HCT116 (cell line): ENCODE measurements around the gene UMAD1. TPM values are rescaled to one million over a fixed set of nuclear protein-coding genes. Genes with fewer than 3 reads are reported as not detected.

ENCODE experiments used
- ATAC-seq: fragments of 200-7000 bp; cut with Tn5 transposase; 2 replicates; pipeline ENCODE4 v1.9.1; 2020; ENCODE audit warnings: mild to moderate bottlenecking, moderate library complexity
- BruUV-seq: library from RNA; stranded (reverse); fragments of 400-500 nt; replicated peaks from 2 replicates; lab custom pipeline; 2021; lab: Mats Ljungman, UMichigan
- CTCF ChIA-PET: fragments of 300-600 bp; sonication (Branson Sonifier 250); formaldehyde crosslinking; loops from one replicate; lab custom pipeline; 2021; ENCODE audit warnings: antibody characterized with exemption; lab: Charles Lee
- POLR2A ChIA-PET: fragments of 300-600, 350-600 bp; sonication (Branson Sonifier 250); formaldehyde crosslinking; loops from one replicate; lab custom pipeline; 2021; ENCODE audit warnings: antibody characterized with exemption; lab: Charles Lee
- RAD21 ChIA-PET, 2 experiments: fragments of 300-600 bp; sonication (Branson Sonifier 250); formaldehyde crosslinking; loops; one replicate each; lab custom pipeline; 2023; ENCODE audit warnings: low total read pairs in 2 of 2; ENCODE audit not compliant: uncharacterized antibody in 2 of 2, unreplicated experiment in 2 of 2, low non-redundant PET in 1 of 2; lab: Charles Lee
- DNase-seq: peaks from one replicate; pipeline ENCODE4 v3.0.0-alpha.2; 2010; ENCODE audit warnings: low read depth, low spot score
- H2AFZ ChIP-seq: fragments of 200-600 bp; shearing (Covaris generic), sonication (generic); 2 replicates; pipeline ENCODE4 v1.6.1; 2017; ENCODE audit warnings: low read depth, mixed run types, mixed read lengths, antibody characterized with exemption, low read length; ENCODE audit not compliant: poor library complexity, severe bottlenecking
- H3K27ac ChIP-seq: 2 replicates; pipeline ENCODE4 v1.5.1; 2012; ENCODE audit warnings: low read depth, low read length
- H3K27me3 ChIP-seq: fragments of 200-600 bp; sonication (generic); 2 replicates; pipeline ENCODE4 v1.6.1; 2016; ENCODE audit warnings: mixed run types, low read length, mixed read lengths; ENCODE audit not compliant: insufficient read depth
- H3K36me3 ChIP-seq, 2 experiments: fragments of 200-500 bp in 1 of 2; fragments of 200-600 bp in 1 of 2; sonication (Bioruptor generic) in 1 of 2; sonication (generic) in 1 of 2; 2 replicates each; pipeline versions ENCODE4 v1.5.1 to v1.6.1; 2014 to 2016; ENCODE audit warnings: low read length in 2 of 2, inconsistent platforms in 1 of 2, mixed read lengths in 1 of 2, mixed run types in 1 of 2; ENCODE audit not compliant: insufficient read depth in 2 of 2, control insufficient read depth in 1 of 2
- H3K4me1 ChIP-seq, 2 experiments: fragments of 200-600 bp in 1 of 2; sonication (generic) in 1 of 2; 2 replicates each; pipeline versions ENCODE4 v1.5.1 to v1.6.1; 2012 to 2017; ENCODE audit warnings: low read length in 2 of 2, inconsistent platforms in 1 of 2, mild to moderate bottlenecking in 1 of 2, mixed read lengths in 1 of 2, mixed run types in 1 of 2, moderate library complexity in 1 of 2; ENCODE audit not compliant: insufficient read depth in 2 of 2, control insufficient read depth in 1 of 2
- H3K4me2 ChIP-seq: fragments of 200-600 bp; sonication (generic); 2 replicates; pipeline ENCODE4 v1.6.1; 2017; ENCODE audit warnings: mixed run types, low read length, mixed read lengths
- H3K4me3 ChIP-seq, 2 experiments: fragments of 200-600 bp in 1 of 2; sonication (generic) in 1 of 2; replicated peaks in 1 of 2; 2 replicates each; pipeline ENCODE4 v1.5.1; 2011 to 2016; ENCODE audit warnings: low read length in 2 of 2, control low read depth in 1 of 2, low read depth in 1 of 2, mild to moderate bottlenecking in 1 of 2, mixed read lengths in 1 of 2, mixed run types in 1 of 2
- H3K79me2 ChIP-seq: fragments of 200-600 bp; sonication (generic); 2 replicates; pipeline ENCODE4 v1.6.1; 2017; ENCODE audit warnings: mild to moderate bottlenecking, mixed run types, low read length, moderate library complexity, mixed read lengths; ENCODE audit not compliant: insufficient read depth
- H3K9ac ChIP-seq: fragments of 200-600 bp; sonication (generic); 2 replicates; pipeline ENCODE4 v1.6.1; 2016; ENCODE audit warnings: low read length, mixed read lengths
- H3K9me2 ChIP-seq: fragments of 200-600 bp; sonication (generic), shearing (Covaris generic); 2 replicates; pipeline ENCODE4 v1.6.1; 2017; ENCODE audit warnings: mixed run types, mild to moderate bottlenecking, moderate library complexity; ENCODE audit not compliant: insufficient read depth
- H3K9me3 ChIP-seq, 2 experiments: fragments of 200-500 bp in 1 of 2; fragments of 200-600 bp in 1 of 2; sonication (Bioruptor generic) in 1 of 2; sonication (generic) in 1 of 2; 2 replicates each; pipeline ENCODE4 v1.6.1; 2014 to 2017; ENCODE audit warnings: low read length in 2 of 2, mixed read lengths in 2 of 2, inconsistent platforms in 1 of 2, low read depth in 1 of 2, mild to moderate bottlenecking in 1 of 2, mixed run types in 1 of 2, moderate library complexity in 1 of 2; ENCODE audit not compliant: control insufficient read depth in 1 of 2, insufficient read depth in 1 of 2
- H4K20me1 ChIP-seq: fragments of 200-600 bp; sonication (generic), shearing (Covaris generic); 2 replicates; pipeline ENCODE4 v1.6.1; 2017; ENCODE audit warnings: mixed run types, mild to moderate bottlenecking, moderate library complexity; ENCODE audit not compliant: insufficient read depth
- CBX3 ChIP-seq: IDR thresholded peaks from 2 replicates; pipeline ENCODE4 v1.6.1; 2012; ENCODE audit warnings: low read depth
- CEBPB ChIP-seq: IDR thresholded peaks from 2 replicates; pipeline ENCODE4 v1.6.1; 2012; ENCODE audit warnings: low read depth
- EGR1 ChIP-seq: IDR thresholded peaks from 2 replicates; pipeline ENCODE4 v1.6.1; 2012; ENCODE audit warnings: low read depth
- EZH2phosphoT487 ChIP-seq: fragments of 200-600 bp; IDR thresholded peaks from 2 replicates; pipeline ENCODE4 v1.6.1; 2018; ENCODE audit warnings: antibody characterized with exemption, borderline replicate concordance
- RAD21 ChIP-seq: IDR thresholded peaks from 2 replicates; pipeline ENCODE4 v1.6.1; 2012; ENCODE audit warnings: low read depth, mild to moderate bottlenecking
- SP1 ChIP-seq: IDR thresholded peaks from 2 replicates; pipeline ENCODE4 v1.6.1; 2012; ENCODE audit warnings: low read depth
- SRF ChIP-seq: IDR thresholded peaks from 2 replicates; pipeline ENCODE4 v1.6.1; 2012; ENCODE audit warnings: low read depth
- TCF7L2 ChIP-seq: IDR thresholded peaks from 2 replicates; pipeline ENCODE4 v1.7.0; 2011; ENCODE audit warnings: borderline replicate concordance, inconsistent platforms; ENCODE audit not compliant: insufficient read depth, insufficient read length; ENCODE audit errors: extremely low read depth
- intact Hi-C: fragments of 100-400 bp; cut with micrococcal nuclease; formaldehyde crosslinking; loops from 2 replicates; pipeline ENCODE4 v1.10.0; 2022
- total RNA-seq: library from RNA; stranded (reverse); gene quantifications from one replicate; pipeline ENCODE4 v1.2.1, GENCODE V29; 2021; ENCODE audit not compliant: unreplicated experiment
- TF ChIP-seq, protein P1 (sequence below): IDR thresholded peaks from 2 replicates; pipeline ENCODE4 v1.6.1; 2012
- TF ChIP-seq, protein P2 (sequence below): IDR thresholded peaks from 2 replicates; pipeline ENCODE4 v1.6.1; 2012

Gene UMAD1
- total RNA-seq, 1 experiment from 2014 or later: 12.7 TPM

DNA sequence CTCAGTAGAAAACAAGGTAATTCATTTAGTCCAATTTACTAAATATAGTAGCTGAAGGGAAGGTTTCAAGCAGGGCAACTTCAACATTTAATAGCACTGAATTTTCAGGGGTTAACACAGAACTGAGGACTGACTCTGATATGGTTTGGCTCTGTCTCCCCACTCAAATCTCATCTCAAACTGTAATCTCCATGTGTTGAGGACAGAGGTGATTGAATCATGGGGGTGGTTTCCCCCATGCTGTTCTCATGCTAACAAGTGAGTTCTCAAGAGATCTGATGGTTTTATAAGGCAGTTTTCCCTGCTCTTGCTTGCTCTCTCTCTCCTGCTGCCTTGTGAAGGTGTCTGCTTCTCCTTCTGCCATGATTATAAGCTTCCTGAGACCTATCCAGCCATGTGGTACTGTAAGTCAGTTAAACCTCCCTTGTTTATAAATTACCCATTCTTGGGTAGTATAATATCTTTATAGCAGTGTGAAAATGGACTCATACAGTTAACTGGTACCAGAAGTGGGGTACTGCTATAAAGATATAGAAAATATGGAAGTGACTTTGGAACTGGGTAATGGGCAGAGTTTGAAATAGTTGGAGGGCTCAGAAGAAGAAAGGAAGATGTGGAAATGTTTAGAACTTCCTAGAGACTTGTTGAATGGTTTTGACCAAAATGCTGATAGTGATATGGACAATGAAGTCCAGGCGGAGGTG lies 9.8 kb upstream of the UMAD1 start:
- ATAC-seq: no peak
- no peak overlapping the region for H3K27ac ChIP-seq
- no peaks in the 10 kb centered on the region for H3K27me3 ChIP-seq
- no peaks in the 10 kb centered on the region for H4K20me1 ChIP-seq
- peaks cover 0 to 4% of the 10 kb centered on the region in 2 experiments; a peak in 2 of 4 replicates for H3K9me3 ChIP-seq
- H3K9me2 ChIP-seq: no peaks in the 10 kb centered on the region
- H2AFZ ChIP-seq: no peak overlapping the region
- TF ChIP-seq EZH2phosphoT487 (no peak), RAD21 (no peak), TCF7L2 (no peak), EGR1 (no peak)
- intact Hi-C loops: no loop called here
- no TSS peak for BruUV-seq
- H3K36me3 ChIP-seq: no peaks in the 10 kb centered on the region
- no peak overlapping the region for H3K9ac ChIP-seq
- CTCF ChIA-PET: no interaction called here
- H3K4me2 ChIP-seq: no peak overlapping the region
- RAD21 ChIA-PET: no interaction called here
- POLR2A ChIA-PET: no interaction called here
- no peak for DNase-seq
- no peak overlapping the region for H3K4me3 ChIP-seq
- no peaks in the 10 kb centered on the region for H3K79me2 ChIP-seq
- H3K4me1 ChIP-seq: no peaks in the 10 kb centered on the region

DNA sequence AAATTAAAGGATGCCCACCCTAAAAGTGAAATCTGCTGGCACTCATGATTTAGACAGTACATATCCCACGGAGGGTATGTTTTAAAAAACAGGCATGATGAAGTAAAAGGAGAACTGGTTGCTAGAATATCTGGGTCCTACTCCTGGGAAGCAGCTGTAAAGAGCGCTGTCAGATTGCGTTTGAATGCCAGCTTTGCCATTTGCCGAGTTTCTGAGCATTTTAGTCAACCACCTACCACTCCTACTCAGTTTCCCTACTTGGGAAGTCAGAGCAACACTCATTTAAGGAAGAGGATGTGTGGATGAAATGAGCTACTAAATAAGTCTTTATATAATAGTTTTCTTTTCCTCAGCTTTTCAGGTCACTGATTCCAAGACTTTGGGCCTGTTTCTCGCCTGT lies 1.1 kb upstream of the UMAD1 start:
- Histone ChIP-seq H3K9me2 (no peaks in the 10 kb centered on the region), H3K27me3 (no peaks in the 10 kb centered on the region), H3K79me2 (peaks cover 31% of the 10 kb centered on the region), H3K4me2 (peak overlapping the region; percentile 92), H3K36me3 (peaks cover 4 to 5% of the 10 kb centered on the region in 2 experiments; a peak in 2 of 4 replicates), H3K4me3 (peak overlapping the region; percentile 59 to 82), H4K20me1 (no peaks in the 10 kb centered on the region), H2AFZ (no peak overlapping the region), H3K9me3 (no peaks in the 10 kb centered on the region), H3K9ac (peak overlapping the region; percentile 79), H3K4me1 (peaks cover 5 to 16% of the 10 kb centered on the region in 2 experiments; a peak in 2 of 4 replicates), H3K27ac (peak overlapping the region; percentile 44; the same call in 1 of the 2 replicates)
- TSS peak; percentile 72 for BruUV-seq
- ATAC-seq: no peak
- RAD21 ChIA-PET: no interaction called here
- CTCF ChIA-PET: interaction anchor here (2.5 kb wide), 1 partner anchor 656 kb away, joined by 8 read pairs; no protein-coding TSS in a partner anchor
- POLR2A ChIA-PET: interaction anchor here (1.8 kb wide), 1 partner anchor 656 kb away, joined by 4 read pairs; no protein-coding TSS in a partner anchor
- no peak for DNase-seq
- intact Hi-C loops: no loop called here
- TF ChIP-seq SRF (no peak), SP1 (no peak), CEBPB (no peak), TCF7L2 (no peak), CBX3 (no peak)
- TF ChIP-seq, protein P1, sequence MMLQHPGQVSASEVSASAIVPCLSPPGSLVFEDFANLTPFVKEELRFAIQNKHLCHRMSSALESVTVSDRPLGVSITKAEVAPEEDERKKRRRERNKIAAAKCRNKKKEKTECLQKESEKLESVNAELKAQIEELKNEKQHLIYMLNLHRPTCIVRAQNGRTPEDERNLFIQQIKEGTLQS: no peak
- TF ChIP-seq, protein P2, sequence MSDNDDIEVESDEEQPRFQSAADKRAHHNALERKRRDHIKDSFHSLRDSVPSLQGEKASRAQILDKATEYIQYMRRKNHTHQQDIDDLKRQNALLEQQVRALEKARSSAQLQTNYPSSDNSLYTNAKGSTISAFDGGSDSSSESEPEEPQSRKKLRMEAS: no peak
